ENCODE measurements around the gene DTX4. TPM values are rescaled to one million over a fixed set of nuclear protein-coding genes. Genes with fewer than 3 reads are reported as not detected.

The DTX4 gene
- total RNA-seq, 2 experiments from 2014 or later, result 0.62 to 0.69 TPM

DNA sequence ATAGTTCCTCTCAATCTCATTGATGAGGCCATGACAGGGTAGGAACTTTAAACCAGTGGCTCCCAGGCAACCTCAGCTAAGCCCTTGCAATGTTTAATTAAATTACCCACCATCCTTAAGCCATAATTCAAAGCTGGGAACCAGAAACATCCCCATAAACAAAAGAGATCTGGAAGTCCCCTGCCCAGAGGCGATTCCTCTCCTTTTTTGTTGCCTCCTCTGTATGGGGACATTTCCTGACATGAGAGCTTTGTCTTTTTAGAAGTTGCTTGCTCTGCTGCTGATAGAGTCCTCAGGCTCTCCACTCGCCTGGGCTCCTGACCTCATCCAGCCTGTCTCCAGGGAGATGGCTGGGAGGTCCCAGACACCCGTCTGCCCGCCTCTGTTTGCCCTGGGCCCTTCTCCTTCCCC lies 3.2 kb downstream of the DTX4 start:
- H3K4me3 Mint-ChIP-seq, result no peak overlapping the region

DNA sequence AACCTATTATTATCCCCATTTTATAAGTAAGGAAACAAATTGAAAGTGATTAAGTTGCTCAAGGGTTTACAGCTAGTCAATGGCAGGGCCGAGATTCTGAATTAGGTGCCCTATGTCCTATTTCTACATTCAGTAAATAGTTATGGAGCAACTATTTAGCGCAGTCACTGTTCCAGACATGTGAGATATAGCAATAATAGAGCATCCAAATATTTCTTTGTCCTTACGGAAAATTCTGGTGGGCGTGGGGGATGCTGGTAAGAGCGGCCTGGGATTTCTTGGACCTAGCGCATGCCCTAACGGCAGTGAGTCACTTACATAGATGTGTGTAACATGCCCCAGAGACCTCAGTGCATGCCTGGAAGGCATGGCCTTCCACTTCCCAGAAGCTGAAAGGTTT lies 4.4 kb downstream of the DTX4 start:
- DNase-seq, result no peak
- CTCF ChIA-PET, result interaction anchor here (0.7 to 0.8 kb wide), 2 partner anchors 11 to 87 kb away, joined by 3 to 4 read pairs; no protein-coding TSS in a partner anchor
- POLR2A ChIA-PET, result no interaction called here
- Mint-ChIP-seq H3K36me3 (ENCODE audit: low read depth) (no peaks in the 10 kb centered on the region), H3K4me3 (no peak overlapping the region), H3K27me3 (peaks cover 21% of the 10 kb centered on the region), H3K4me1 (peaks cover 7% of the 10 kb centered on the region), H3K27ac (no peak overlapping the region), H3K9me3 (peaks cover 8% of the 10 kb centered on the region)

More for the DNA sequence above, 3.2 kb downstream of the DTX4 start:
- Mint-ChIP-seq H3K9me3 (peaks cover 8% of the 10 kb centered on the region), H3K36me3 (ENCODE audit: low read depth) (no peaks in the 10 kb centered on the region), H3K4me1 (peaks cover 7% of the 10 kb centered on the region), H3K27me3 (peaks cover 21% of the 10 kb centered on the region), H3K27ac (no peak overlapping the region)
- ChIA-PET POLR2A (no interaction called here), CTCF (interaction anchor here (1.2 to 2.1 kb wide), 2 partner anchors 11 to 17 kb away, joined by 5 to 7 read pairs; no protein-coding TSS in a partner anchor)
- no peak for DNase-seq

GRCh38 chr11:59178402-59178801 lies 6.5 kb downstream of the DTX4 start:
- no peaks in the 10 kb centered on the region for H3K36me3 Mint-ChIP-seq (ENCODE audit: low read depth)
- no peak overlapping the region for H3K4me3 Mint-ChIP-seq
- ChIA-PET POLR2A (interaction anchor here (0.5 kb wide), 1 partner anchor 36 kb away, joined by 3 read pairs; the partner anchor contains the start of gene FAM111A), CTCF (interaction anchor here (0.6 to 1.6 kb wide), 2 partner anchors 8 to 28 kb away, joined by 4 to 5 read pairs; no protein-coding TSS in a partner anchor)
- H3K9me3 Mint-ChIP-seq, result peaks cover 8% of the 10 kb centered on the region
- no peak overlapping the region for H3K27ac Mint-ChIP-seq
- DNase-seq, result no peak
- H3K4me1 Mint-ChIP-seq, result no peaks in the 10 kb centered on the region
- H3K27me3 Mint-ChIP-seq, result peaks cover 13% of the 10 kb centered on the region

DNA sequence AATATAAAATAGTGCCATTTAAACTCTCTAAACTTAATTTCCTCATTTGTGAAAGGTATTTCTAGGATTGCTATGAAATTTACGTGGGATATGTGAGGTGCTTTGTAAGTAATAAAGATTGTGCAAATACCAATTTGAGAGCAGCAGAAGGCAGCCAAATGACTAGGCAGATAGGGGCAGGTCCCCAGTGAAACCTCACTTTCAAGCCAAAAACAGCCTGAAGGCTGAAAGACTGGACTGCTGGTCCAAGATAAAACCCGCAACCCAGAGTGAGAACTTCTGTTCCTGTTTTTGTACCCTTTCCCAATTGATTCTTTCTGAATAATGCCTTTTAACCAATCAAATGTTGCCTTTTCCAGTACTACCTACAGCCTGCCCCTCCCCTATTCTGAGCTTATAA lies 7.2 kb downstream of the DTX4 start:
- DNase-seq, result no peak

GRCh38 chr11:59180168-59180776 lies 8.3 kb downstream of the DTX4 start:
- no peaks in the 10 kb centered on the region for H3K4me1 Mint-ChIP-seq
- H3K9me3 Mint-ChIP-seq, result peaks cover 8% of the 10 kb centered on the region
- H3K36me3 Mint-ChIP-seq (ENCODE audit: low read depth), result no peaks in the 10 kb centered on the region
- no peak overlapping the region for H3K4me3 Mint-ChIP-seq
- H3K27ac Mint-ChIP-seq, result no peak overlapping the region
- ChIA-PET CTCF (interaction anchor here (1.0 to 2.6 kb wide), 2 partner anchors 9 to 386 kb away, joined by 3 to 24 read pairs; partner anchors contain the start of gene DTX4), POLR2A (no interaction called here)
- H3K27me3 Mint-ChIP-seq, result peaks cover under 1% of the 10 kb centered on the region
- DNase-seq, result no peak

More for the DNA sequence above, 7.2 kb downstream of the DTX4 start:
- POLR2A ChIA-PET, result no interaction called here
- peaks cover 8% of the 10 kb centered on the region for H3K27me3 Mint-ChIP-seq
- no peak overlapping the region for H3K27ac Mint-ChIP-seq
- peaks cover 8% of the 10 kb centered on the region for H3K9me3 Mint-ChIP-seq
- H3K36me3 Mint-ChIP-seq (ENCODE audit: low read depth), result no peaks in the 10 kb centered on the region
- CTCF ChIA-PET, result interaction anchor here (1.6 to 2.6 kb wide), 2 partner anchors 7 to 8 kb away, joined by 5 to 24 read pairs; partner anchors contain the start of gene DTX4
- H3K4me3 Mint-ChIP-seq, result no peak overlapping the region
- no peaks in the 10 kb centered on the region for H3K4me1 Mint-ChIP-seq

- POLR2A ChIA-PET, result no interaction called here
- Mint-ChIP-seq H3K4me1 (no peaks in the 10 kb centered on the region), H3K27me3 (no peaks in the 10 kb centered on the region), H3K36me3 (ENCODE audit: low read depth) (no peaks in the 10 kb centered on the region), H3K4me3 (no peak overlapping the region), H3K9me3 (peaks cover 8% of the 10 kb centered on the region), H3K27ac (no peak overlapping the region)
- DNase-seq, result no peak
- CTCF ChIA-PET, result interaction anchor here (2.6 kb wide), 1 partner anchor 9 kb away, joined by 24 read pairs; the partner anchor contains the start of gene DTX4
Measured at GRCh38 chr11:59180907-59181306, 9.0 kb downstream of the DTX4 start.

DNA sequence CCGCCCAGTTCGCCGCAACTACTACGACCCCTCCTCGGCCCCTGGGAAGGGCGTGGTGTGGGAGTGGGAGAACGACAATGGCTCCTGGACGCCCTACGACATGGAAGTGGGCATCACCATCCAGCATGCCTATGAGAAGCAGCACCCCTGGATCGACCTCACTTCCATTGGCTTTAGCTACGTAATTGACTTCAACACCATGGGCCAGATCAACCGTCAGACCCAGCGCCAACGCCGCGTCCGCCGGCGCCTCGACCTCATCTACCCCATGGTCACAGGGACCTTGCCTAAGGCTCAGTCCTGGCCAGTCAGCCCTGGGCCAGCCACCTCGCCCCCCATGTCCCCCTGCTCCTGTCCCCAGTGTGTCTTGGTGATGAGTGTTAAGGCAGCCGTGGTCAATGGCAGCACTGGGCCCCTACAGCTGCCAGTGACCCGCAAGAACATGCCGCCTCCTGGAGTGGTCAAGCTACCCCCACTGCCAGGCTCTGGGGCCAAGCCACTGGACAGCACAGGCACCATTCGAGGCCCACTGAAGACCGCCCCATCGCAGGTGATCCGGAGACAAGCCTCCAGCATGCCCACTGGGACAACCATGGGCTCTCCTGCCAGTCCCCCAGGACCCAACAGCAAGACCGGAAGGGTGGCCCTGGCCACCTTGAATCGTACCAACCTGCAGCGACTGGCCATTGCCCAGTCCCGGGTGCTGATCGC lies 10.0 kb downstream of the DTX4 start:
- no peak for DNase-seq
- ChIA-PET POLR2A (no interaction called here), CTCF (interaction anchor here (1.5 to 2.6 kb wide), 3 partner anchors 10 to 12 kb away, joined by 3 to 24 read pairs (median 4); partner anchors contain the start of gene DTX4)
- H3K27ac Mint-ChIP-seq, result no peak overlapping the region
- H3K36me3 Mint-ChIP-seq (ENCODE audit: low read depth), result no peaks in the 10 kb centered on the region
- no peaks in the 10 kb centered on the region for H3K4me1 Mint-ChIP-seq
- H3K9me3 Mint-ChIP-seq, result peaks cover 8% of the 10 kb centered on the region
- H3K4me3 Mint-ChIP-seq, result no peak overlapping the region
- H3K27me3 Mint-ChIP-seq, result no peaks in the 10 kb centered on the region

- H3K27me3 Mint-ChIP-seq, result no peaks in the 10 kb centered on the region
- DNase-seq, result no peak
- H3K4me1 Mint-ChIP-seq, result no peaks in the 10 kb centered on the region
- ChIA-PET CTCF (interaction anchor here (1.5 to 1.6 kb wide), 2 partner anchors 11 to 13 kb away, joined by 3 to 4 read pairs; partner anchors contain the start of gene DTX4), POLR2A (no interaction called here)
- no peak overlapping the region for H3K27ac Mint-ChIP-seq
- no peak overlapping the region for H3K4me3 Mint-ChIP-seq
- H3K36me3 Mint-ChIP-seq (ENCODE audit: low read depth), result no peaks in the 10 kb centered on the region
- peaks cover 8% of the 10 kb centered on the region for H3K9me3 Mint-ChIP-seq
Measured at GRCh38 chr11:59182457-59183151, 10.7 kb downstream of the DTX4 start.

GRCh38 chr11:59183771-59184170 lies 11.8 kb downstream of the DTX4 start:
- no peak overlapping the region for H3K27ac Mint-ChIP-seq
- H3K4me3 Mint-ChIP-seq, result no peak overlapping the region
- no peaks in the 10 kb centered on the region for H3K4me1 Mint-ChIP-seq
- ChIA-PET POLR2A (no interaction called here), CTCF (no interaction called here)
- H3K27me3 Mint-ChIP-seq, result no peaks in the 10 kb centered on the region
- DNase-seq, result no peak
- H3K36me3 Mint-ChIP-seq (ENCODE audit: low read depth), result no peaks in the 10 kb centered on the region
- H3K9me3 Mint-ChIP-seq, result peaks cover 5% of the 10 kb centered on the region

- no peaks in the 10 kb centered on the region for H3K36me3 Mint-ChIP-seq (ENCODE audit: low read depth)
- POLR2A ChIA-PET, result no interaction called here
- no peak for DNase-seq
- CTCF ChIA-PET, result interaction anchor here (0.6 to 2.8 kb wide), 5 partner anchors 10 to 727 kb away, joined by 4 to 41 read pairs (median 7); partner anchors contain the start of gene DTX4
- H3K27me3 Mint-ChIP-seq, result no peaks in the 10 kb centered on the region
- no peaks in the 10 kb centered on the region for H3K9me3 Mint-ChIP-seq
- H3K27ac Mint-ChIP-seq, result no peak overlapping the region
- no peaks in the 10 kb centered on the region for H3K4me1 Mint-ChIP-seq
- H3K4me3 Mint-ChIP-seq, result no peak overlapping the region
Measured at GRCh38 chr11:59184691-59185339, 12.9 kb downstream of the DTX4 start.

DNA sequence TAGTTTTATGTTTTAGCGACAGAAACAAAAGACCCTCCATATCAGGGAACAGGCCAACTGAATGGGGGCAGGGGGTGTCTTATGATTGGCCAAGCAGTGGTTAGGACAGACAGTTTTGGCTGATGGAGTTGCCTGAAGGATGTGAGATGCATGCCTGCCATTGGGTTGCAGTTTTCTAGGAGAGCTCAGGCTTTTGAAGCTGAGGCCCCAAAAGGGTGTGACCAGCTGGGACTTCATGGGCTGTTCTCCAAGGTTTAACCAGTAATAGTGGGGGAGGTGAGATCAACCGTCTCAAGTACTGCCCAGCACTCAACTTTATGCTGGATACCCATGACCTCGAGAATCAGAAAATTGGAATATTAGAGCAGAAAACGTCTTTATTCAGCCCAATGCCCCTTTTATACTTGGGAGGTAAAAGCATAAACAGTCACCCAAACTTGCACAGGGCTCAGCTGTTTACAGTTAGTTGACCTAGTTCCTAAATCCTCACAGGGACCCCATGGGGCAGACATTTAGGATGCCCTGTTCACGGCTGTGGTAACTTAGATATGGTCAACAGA lies 13.5 kb downstream of the DTX4 start:
- ChIA-PET POLR2A (interaction anchor here (0.7 kb wide), 1 partner anchor 12 kb away, joined by 4 read pairs; no protein-coding TSS in a partner anchor), CTCF (interaction anchor here (1.3 to 2.8 kb wide), 5 partner anchors 9 to 19 kb away, joined by 4 to 41 read pairs (median 5); partner anchors contain the start of gene DTX4)
- DNase-seq, result no peak
- Mint-ChIP-seq H3K4me1 (no peaks in the 10 kb centered on the region), H3K4me3 (no peak overlapping the region), H3K27me3 (no peaks in the 10 kb centered on the region), H3K9me3 (no peaks in the 10 kb centered on the region), H3K27ac (no peak overlapping the region), H3K36me3 (ENCODE audit: low read depth) (no peaks in the 10 kb centered on the region)

GRCh38 chr11:59186130-59186594 lies 14.2 kb downstream of the DTX4 start:
- no peaks in the 10 kb centered on the region for H3K9me3 Mint-ChIP-seq

More at GRCh38 chr11:59186130-59186594, 14.2 kb downstream of the DTX4 start:
- Mint-ChIP-seq H3K27ac (no peak overlapping the region), H3K4me3 (no peak overlapping the region), H3K4me1 (no peaks in the 10 kb centered on the region), H3K27me3 (no peaks in the 10 kb centered on the region), H3K36me3 (ENCODE audit: low read depth) (no peaks in the 10 kb centered on the region)
- ChIA-PET POLR2A (interaction anchor here (0.7 kb wide), 1 partner anchor 13 kb away, joined by 4 read pairs; no protein-coding TSS in a partner anchor), CTCF (interaction anchor here (0.7 to 2.8 kb wide), 12 partner anchors 8 to 89 kb away, joined by 3 to 41 read pairs (median 4); partner anchors contain the start of gene DTX4)
- DNase-seq, result peak; percentile 37
